Kidney epithelial cell (primary cell): Measurements from ENCODE around the gene FCMR. TPM values are rescaled to one million over a fixed set of nuclear protein-coding genes. Genes with fewer than 3 reads are reported as not detected.

ENCODE experiments used
- DNase-seq: peaks from one replicate; pipeline ENCODE4 v3.0.0-alpha.2; 2010; ENCODE audit warnings: low read depth
- H3K27me3 ChIP-seq: 2 replicates; pipeline ENCODE4 v1.6.0; 2011; ENCODE audit warnings: low read length; ENCODE audit not compliant: control insufficient read depth, insufficient read depth
- H3K36me3 ChIP-seq: 2 replicates; pipeline ENCODE4 v1.5.1; 2011; ENCODE audit warnings: low read length; ENCODE audit not compliant: control insufficient read depth, insufficient read depth
- H3K4me3 ChIP-seq: 2 replicates; pipeline ENCODE4 v1.5.1; 2011; ENCODE audit warnings: low read depth, mild to moderate bottlenecking, control low read depth, low read length
- total RNA-seq: library from RNA; depleted of rRNA; stranded (reverse); fragments of >200 nt; gene quantifications from 2 replicates; pipeline ENCODE4 v1.2.3, GENCODE V29; 2015
- TF ChIP-seq, protein P1 (sequence below): IDR thresholded peaks from 2 replicates; pipeline ENCODE4 v1.5.1; 2011; ENCODE audit warnings: mild to moderate bottlenecking, moderate library complexity, low read length, control low read depth, inconsistent platforms; ENCODE audit not compliant: insufficient read depth, poor library complexity, severe bottlenecking

Gene FCMR
- total RNA-seq, 1 donor from 2014 or later = 0.71 TPM

GRCh38 chr1:206958144-206958543 lies 36.4 kb upstream of the FCMR start:
- Histone ChIP-seq H3K36me3 (no peaks in the 10 kb centered on the region), H3K27me3 (no peaks in the 10 kb centered on the region), H3K4me3 (no peak overlapping the region)
- no peak for DNase-seq
- TF ChIP-seq, protein P1, sequence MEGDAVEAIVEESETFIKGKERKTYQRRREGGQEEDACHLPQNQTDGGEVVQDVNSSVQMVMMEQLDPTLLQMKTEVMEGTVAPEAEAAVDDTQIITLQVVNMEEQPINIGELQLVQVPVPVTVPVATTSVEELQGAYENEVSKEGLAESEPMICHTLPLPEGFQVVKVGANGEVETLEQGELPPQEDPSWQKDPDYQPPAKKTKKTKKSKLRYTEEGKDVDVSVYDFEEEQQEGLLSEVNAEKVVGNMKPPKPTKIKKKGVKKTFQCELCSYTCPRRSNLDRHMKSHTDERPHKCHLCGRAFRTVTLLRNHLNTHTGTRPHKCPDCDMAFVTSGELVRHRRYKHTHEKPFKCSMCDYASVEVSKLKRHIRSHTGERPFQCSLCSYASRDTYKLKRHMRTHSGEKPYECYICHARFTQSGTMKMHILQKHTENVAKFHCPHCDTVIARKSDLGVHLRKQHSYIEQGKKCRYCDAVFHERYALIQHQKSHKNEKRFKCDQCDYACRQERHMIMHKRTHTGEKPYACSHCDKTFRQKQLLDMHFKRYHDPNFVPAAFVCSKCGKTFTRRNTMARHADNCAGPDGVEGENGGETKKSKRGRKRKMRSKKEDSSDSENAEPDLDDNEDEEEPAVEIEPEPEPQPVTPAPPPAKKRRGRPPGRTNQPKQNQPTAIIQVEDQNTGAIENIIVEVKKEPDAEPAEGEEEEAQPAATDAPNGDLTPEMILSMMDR = no peak

- Histone ChIP-seq H3K4me3 (no peak overlapping the region), H3K27me3 (no peaks in the 10 kb centered on the region), H3K36me3 (no peaks in the 10 kb centered on the region)
- TF ChIP-seq, protein P1 = no peak
- DNase-seq = no peak
Observed at GRCh38 chr1:206957639-206958038, 35.9 kb upstream of the FCMR start.

DNA sequence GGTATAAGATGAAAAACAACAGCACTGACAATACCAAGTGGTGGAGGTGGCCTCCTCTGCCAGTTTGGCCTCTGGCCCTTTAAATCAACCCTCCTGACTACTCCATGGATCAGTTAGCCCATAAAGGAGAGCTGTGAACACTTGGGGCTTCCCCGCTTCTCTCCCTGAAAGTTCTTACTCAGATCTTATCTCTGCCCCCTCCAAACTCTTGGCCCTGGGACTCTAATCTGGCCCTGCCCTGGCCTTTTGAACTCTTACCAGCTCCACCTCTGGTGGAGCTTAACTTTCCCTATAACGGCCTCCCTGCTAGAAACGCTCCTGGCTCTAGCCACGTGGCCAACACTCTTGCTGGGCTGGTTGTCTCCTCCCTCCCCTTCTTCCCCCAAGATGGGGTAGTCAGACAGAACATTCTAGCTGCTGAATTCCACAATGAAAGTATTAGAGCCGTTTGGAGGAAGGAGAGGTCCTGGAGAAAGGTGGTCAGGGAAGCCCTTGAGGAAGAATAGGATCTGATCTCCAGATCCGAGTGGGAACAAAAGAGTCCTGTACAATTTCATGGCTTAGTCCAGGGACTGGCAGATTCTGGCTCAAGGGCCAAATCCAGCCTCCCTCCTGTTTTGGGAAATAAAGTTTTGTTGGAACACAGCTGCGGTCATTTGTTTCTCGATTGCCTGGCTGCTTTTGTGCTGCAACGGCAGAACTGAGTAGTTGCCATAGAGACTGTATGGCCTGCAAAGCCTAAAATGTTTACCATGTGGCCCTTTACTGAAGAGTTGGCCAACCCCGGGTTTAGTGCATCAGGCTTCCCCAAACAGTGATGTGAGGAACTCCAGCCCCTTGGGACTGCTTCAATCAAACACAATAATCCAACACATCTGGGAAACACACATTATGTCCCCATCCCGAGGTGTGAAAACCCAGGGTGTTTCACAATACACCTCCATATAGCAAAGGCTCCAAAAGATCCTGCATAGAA lies 34.0 kb upstream of the FCMR start:
- TF ChIP-seq, protein P1 = no peak
- H3K27me3 ChIP-seq = no peaks in the 10 kb centered on the region
- no peak overlapping the region for H3K4me3 ChIP-seq
- no peak for DNase-seq
- H3K36me3 ChIP-seq = no peaks in the 10 kb centered on the region

DNA sequence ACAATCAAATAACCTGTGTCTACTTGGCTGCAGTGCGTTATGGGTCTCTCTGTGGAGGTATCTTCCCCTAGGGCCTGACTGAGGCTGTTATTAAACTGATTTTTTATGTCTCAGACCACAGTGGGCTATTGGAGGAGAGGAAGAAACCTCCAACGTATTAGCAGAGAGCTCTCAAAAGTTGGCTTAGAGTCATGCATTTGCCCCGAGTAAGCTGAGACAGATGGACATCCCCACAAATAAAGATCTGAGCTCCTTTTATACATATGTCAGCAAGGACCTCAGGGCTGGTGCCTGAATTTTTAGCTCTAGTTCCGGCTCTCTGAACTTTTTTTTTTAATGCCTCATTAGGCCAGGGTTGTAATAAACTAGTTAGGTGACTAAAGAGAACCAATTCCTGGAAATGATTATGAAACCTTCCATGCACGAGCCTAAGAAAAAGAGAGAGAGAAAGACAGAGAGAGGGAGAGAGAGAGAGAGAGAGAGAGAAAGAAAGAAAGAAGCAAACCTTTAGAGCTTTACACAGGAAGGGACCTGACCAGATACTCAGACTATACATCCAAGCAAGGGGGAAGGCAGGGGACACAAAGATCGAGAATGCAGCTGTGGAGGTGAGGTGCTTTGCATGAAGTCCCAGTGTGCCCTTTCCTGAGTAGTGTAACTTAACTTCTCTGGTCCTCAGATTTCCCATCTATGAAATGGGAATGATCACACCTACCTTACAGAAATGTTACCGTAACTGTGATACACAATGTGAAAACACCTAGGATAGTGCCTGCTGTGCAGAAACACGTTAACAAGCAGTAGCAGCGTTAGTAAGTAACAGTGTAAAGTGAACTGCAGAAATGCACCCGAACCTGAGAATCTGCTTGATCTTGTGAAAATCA lies 33.0 kb upstream of the FCMR start:
- no peak overlapping the region for H3K4me3 ChIP-seq
- no peaks in the 10 kb centered on the region for H3K27me3 ChIP-seq
- no peak for DNase-seq
- no peaks in the 10 kb centered on the region for H3K36me3 ChIP-seq
- TF ChIP-seq, protein P1 = no peak

DNA sequence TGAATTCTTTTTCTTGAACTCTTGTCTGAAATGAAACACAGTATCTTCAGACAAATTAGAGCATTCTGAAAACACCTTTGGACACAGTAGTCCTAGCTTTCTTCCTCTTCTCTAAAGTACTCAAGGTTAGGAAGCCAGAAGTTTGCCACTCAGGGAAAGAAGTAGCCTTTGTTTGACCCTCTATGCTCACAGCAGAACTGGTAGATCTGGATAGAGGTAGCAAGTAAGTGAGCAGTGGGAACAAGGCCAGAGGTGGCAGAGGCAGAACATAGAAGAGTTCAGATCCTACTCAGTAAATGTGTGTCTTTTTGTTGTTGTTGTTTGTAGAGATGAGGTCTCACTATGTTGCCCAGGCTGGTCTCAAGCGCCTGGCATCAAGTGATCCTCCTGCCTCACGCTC lies 31.9 kb upstream of the FCMR start:
- TF ChIP-seq, protein P1 = no peak
- Histone ChIP-seq H3K27me3 (no peaks in the 10 kb centered on the region), H3K4me3 (no peak overlapping the region), H3K36me3 (no peaks in the 10 kb centered on the region)
- no peak for DNase-seq
